VCaP (cell line): ENCODE results near the gene CORO1A.

ENCODE experiments used
- H3K27ac ChIP-seq: fragments of 450-650 bp; 2 replicates; pipeline ENCODE4 v1.5.1; 2017
- TF ChIP-seq, protein P1 (sequence below): fragments of 450-650 bp; conservative IDR thresholded peaks from 2 replicates; pipeline ENCODE4 v1.5.1; 2017; ENCODE audit warnings: mild to moderate bottlenecking, moderate library complexity

The CORO1A gene

GRCh38 chr16:30183233-30184095 lies at the start of gene CORO1A:
CORO1A (plus strand) TSS chr16:30183602; CDS start chr16:30185210, 1,608 bp downstream.
- TF ChIP-seq, protein P1, sequence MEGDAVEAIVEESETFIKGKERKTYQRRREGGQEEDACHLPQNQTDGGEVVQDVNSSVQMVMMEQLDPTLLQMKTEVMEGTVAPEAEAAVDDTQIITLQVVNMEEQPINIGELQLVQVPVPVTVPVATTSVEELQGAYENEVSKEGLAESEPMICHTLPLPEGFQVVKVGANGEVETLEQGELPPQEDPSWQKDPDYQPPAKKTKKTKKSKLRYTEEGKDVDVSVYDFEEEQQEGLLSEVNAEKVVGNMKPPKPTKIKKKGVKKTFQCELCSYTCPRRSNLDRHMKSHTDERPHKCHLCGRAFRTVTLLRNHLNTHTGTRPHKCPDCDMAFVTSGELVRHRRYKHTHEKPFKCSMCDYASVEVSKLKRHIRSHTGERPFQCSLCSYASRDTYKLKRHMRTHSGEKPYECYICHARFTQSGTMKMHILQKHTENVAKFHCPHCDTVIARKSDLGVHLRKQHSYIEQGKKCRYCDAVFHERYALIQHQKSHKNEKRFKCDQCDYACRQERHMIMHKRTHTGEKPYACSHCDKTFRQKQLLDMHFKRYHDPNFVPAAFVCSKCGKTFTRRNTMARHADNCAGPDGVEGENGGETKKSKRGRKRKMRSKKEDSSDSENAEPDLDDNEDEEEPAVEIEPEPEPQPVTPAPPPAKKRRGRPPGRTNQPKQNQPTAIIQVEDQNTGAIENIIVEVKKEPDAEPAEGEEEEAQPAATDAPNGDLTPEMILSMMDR, result no peak
- peak within 1 kb of the TSS; percentile 68 for H3K27ac ChIP-seq

DNA sequence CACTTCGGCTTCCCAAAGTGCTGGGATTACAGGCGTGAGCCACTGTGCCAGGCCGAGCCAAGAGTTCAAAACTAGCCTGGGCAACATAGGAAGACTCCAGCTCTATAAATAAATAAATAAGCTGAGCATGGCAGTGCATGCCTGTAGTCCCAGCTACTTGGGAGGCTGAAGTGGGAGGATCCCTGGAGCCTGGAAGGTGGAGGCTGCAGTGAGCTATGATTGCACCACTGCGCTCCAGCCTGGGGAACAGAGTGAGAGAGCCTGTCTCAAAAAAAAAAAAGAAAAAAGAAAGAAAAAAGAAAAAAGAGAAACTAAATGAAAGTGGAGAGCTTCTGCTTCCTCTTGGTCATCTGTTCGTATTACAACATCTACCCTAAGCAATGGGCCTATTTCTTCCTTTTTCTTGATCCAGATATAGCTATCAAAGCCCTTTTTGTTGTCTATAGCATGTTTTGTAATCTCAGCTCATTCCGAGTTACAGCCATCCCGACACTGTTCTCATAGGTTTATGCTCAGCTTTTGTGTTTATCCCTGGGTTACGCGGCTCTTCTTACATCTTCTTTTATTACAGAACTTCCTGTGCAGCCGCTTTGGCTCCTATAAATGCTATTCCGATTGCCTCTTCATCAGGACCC lies 46.3 kb upstream of the CORO1A start:
- TF ChIP-seq, protein P1, result no peak
- no peak overlapping the region for H3K27ac ChIP-seq

DNA sequence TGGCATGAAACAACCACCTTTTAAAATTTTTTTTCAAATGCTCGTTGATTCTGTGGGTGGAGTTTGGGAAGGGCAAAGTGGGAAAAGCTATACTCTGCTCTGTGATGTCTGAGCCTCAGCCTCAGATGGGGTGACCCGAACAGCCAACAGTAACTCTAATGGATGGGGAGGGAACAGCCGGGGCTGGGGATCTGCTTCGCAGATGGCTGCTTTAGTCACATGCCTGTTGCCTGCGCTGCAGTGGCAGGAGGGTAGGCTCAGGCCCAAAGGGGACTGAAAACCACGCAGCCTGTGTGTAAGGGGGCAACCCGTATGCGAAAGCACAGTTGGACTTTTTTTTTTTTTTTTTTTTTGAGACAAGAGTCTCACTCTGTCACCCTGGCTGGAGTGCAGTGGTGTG lies 45.5 kb upstream of the CORO1A start:
- TF ChIP-seq, protein P1, result no peak
- H3K27ac ChIP-seq, result no peak overlapping the region

DNA sequence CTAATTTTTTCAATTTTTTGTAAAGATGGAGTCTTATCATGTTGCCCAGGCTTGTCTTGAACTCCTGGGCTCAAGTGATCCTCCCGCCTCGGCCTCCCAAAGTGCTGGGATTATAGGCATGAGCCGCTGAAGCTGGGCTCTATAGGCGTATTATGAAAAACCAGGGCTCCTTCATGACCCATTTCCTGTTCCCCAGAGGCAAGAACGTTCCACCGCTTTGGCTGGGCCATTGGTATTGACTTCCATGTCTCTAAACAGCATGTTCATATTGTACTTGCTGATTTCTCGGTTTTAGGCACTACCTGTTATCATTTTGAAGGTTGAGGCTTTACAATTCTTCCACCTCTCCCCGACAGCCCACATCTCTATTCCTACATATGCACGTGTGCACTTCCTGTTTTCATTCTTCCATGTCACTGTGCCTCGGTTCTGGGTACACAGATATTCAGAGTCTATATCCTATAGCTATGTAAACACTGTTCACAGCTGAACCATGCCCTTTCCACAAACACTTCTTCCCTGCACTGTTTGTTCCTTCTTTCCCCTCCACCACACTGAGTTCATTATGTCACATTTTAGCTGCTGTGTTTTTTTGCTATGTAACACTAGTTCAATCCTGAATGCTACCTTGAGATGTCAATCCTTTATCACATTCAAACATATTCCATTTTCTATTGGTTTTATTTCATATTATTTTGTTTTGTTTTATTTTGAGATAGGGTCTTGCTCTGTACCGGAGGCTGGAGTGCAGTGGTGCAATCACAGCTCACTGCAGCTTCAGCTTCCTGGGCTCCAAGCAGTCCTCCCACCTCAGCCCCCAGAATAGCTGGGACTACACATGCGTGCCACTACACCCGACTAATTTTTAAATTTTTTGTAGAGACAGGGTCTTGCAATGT lies 43.6 kb upstream of the CORO1A start:
- TF ChIP-seq, protein P1, result no peak
- H3K27ac ChIP-seq, result no peak overlapping the region

- TF ChIP-seq, protein P1, result no peak
- H3K27ac ChIP-seq, result no peak overlapping the region
Measured at GRCh38 chr16:30141750-30142149, 41.7 kb upstream of the CORO1A start.

DNA sequence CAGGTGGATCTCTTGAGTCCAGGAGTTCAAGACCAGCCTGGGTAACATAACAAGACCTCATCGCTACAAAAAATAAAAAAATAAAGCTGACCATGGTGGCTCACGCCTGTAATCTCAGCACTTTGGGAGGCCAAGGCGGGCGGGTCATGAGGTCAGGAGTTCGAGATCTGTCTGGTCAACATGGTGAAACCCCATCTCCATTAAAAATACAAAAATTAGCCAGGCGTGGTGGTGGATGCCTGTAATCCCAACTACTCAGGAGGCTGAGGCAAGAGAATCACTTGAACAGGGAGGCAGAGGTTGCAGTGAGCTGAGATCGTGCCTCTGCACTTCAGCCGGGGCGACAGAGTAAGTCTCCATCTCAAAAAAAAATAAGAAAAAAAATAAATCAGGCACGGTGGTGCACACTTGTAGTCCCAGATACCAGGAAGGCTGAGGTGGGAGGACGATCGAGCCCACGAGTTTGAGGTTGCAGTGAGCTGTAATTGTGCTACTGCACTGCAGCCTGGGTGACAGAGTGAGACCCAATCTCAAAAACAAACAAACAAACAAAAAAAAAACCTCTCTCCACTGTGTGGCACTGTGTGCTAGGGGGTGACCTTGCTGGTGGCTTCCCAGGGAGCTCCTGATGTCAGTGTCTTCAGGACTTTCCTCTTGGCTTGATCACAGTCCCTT lies 40.6 kb upstream of the CORO1A start:
- TF ChIP-seq, protein P1, result no peak
- H3K27ac ChIP-seq, result no peak overlapping the region
